ENCODE data around the gene IL1RAP.

Gene IL1RAP

GRCh38 chr3:190642016-190642415 is 128.1 kb downstream of the IL1RAP start:
- TF ChIP-seq, protein P1, sequence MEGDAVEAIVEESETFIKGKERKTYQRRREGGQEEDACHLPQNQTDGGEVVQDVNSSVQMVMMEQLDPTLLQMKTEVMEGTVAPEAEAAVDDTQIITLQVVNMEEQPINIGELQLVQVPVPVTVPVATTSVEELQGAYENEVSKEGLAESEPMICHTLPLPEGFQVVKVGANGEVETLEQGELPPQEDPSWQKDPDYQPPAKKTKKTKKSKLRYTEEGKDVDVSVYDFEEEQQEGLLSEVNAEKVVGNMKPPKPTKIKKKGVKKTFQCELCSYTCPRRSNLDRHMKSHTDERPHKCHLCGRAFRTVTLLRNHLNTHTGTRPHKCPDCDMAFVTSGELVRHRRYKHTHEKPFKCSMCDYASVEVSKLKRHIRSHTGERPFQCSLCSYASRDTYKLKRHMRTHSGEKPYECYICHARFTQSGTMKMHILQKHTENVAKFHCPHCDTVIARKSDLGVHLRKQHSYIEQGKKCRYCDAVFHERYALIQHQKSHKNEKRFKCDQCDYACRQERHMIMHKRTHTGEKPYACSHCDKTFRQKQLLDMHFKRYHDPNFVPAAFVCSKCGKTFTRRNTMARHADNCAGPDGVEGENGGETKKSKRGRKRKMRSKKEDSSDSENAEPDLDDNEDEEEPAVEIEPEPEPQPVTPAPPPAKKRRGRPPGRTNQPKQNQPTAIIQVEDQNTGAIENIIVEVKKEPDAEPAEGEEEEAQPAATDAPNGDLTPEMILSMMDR (IDR thresholded peaks at IDR 0.05) = no peak
- TF ChIP-seq ZFX (IDR thresholded peaks at IDR 0.05; ENCODE audit: borderline replicate concordance) = no peak
- H3K27ac ChIP-seq = no peak overlapping the region

GRCh38 chr3:190644035-190644434 is 130.2 kb downstream of the IL1RAP start:
- TF ChIP-seq, protein P1 (IDR thresholded peaks at IDR 0.05) = no peak
- TF ChIP-seq ZFX (IDR thresholded peaks at IDR 0.05; ENCODE audit: borderline replicate concordance) = no peak
- no peak overlapping the region for H3K27ac ChIP-seq

- no peak overlapping the region for H3K27ac ChIP-seq
- TF ChIP-seq, protein P1 (IDR thresholded peaks at IDR 0.05) = no peak
- no peak for TF ChIP-seq ZFX (IDR thresholded peaks at IDR 0.05; ENCODE audit: borderline replicate concordance)
Observed at GRCh38 chr3:190644766-190645165, 130.9 kb downstream of the IL1RAP start.

DNA sequence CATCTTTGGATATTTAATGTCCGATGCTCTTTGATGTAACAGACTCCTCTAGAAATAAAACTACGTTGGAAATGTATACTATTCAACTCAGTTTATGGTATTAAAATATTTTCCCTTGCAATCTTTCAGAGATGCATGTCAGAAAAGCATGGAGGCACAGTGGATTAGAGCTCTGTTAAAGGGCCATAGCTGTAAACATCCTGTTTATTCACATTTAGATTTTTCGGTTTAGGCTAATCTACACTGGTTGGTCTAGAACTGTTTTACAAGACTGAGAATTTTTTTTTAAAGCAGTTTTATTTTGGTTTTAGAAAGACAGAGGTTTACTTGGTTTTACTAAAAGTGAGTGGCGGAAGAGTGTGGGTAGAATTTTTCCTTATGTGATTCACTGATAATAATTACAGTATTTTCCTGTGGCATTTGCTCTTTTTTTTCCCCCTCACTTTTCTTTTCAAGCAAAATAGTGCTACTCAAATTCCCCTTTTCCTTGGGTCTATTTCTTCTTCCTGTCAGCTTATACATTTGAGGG is 132.1 kb downstream of the IL1RAP start:
- TF ChIP-seq, protein P1 (IDR thresholded peaks at IDR 0.05) = no peak
- no peak for TF ChIP-seq ZFX (IDR thresholded peaks at IDR 0.05; ENCODE audit: borderline replicate concordance)

GRCh38 chr3:190646996-190647395 is 133.1 kb downstream of the IL1RAP start:
- no peak overlapping the region for H3K27ac ChIP-seq
- TF ChIP-seq, protein P1 (IDR thresholded peaks at IDR 0.05) = no peak
- TF ChIP-seq ZFX (IDR thresholded peaks at IDR 0.05; ENCODE audit: borderline replicate concordance) = no peak

More for the DNA sequence above, 132.1 kb downstream of the IL1RAP start:
- no peak overlapping the region for H3K27ac ChIP-seq

- TF ChIP-seq, protein P1 (IDR thresholded peaks at IDR 0.05) = no peak
- TF ChIP-seq ZFX (IDR thresholded peaks at IDR 0.05; ENCODE audit: borderline replicate concordance) = no peak
- H3K27ac ChIP-seq = no peak overlapping the region
Observed at GRCh38 chr3:190655933-190656332, 142.0 kb downstream of the IL1RAP start.

DNA sequence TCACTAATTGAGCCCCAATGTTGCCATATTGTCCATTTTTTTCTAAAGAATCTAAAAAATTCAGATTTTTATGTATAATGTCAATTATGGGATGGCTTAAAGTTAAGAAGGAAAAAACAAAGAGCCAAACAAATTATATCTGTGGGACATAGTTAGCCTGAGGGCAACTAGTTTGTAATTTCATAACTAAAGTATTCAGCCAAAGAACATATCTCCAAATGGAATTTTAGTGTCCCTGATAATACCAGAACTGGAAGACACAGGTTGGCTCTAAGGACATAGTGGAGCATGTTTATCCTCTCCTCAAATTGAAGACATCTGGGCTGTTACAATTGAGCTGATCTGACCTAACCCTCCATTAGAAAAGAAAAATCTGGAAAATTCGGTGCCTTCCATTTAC is 144.2 kb downstream of the IL1RAP start:
- H3K27ac ChIP-seq = no peak overlapping the region
- TF ChIP-seq, protein P1 (IDR thresholded peaks at IDR 0.05) = no peak
- no peak for TF ChIP-seq ZFX (IDR thresholded peaks at IDR 0.05; ENCODE audit: borderline replicate concordance)
